ENCODE measurements around the gene MAL.

GRCh38 chr2:95076705-95077529, 51.4 kb downstream of the MAL start:
- peak; percentile 89 for TF ChIP-seq CTCF (conservative IDR thresholded peaks at IDR 0.05; ENCODE audit: low read depth, low read length)
- TF ChIP-seq EZH2 (IDR thresholded peaks at IDR 0.05; ENCODE audit: low read length, unreplicated experiment) = no peak
